Transverse colon (tissue), 4 donors: ENCODE data around the gene TMOD3. TPM values are rescaled to one million over a fixed set of nuclear protein-coding genes. Genes with fewer than 3 reads are reported as not detected.

Experiments
- DNase-seq: peaks from one replicate; pipeline ENCODE4 v3.0.0-alpha.2; 2019
- H3K27ac ChIP-seq, 4 donors: fragments of 200-600 bp; sonication (generic); 2 replicates each; pipeline ENCODE4 v1.5.1; 2016 to 2018; ENCODE audit warnings: inconsistent platforms in 4 of 4
- H3K27me3 ChIP-seq: fragments of 200-600 bp; sonication (generic); 2 replicates; pipeline ENCODE4 v1.5.1; 2017; ENCODE audit warnings: inconsistent platforms
- H3K36me3 ChIP-seq, 4 donors: fragments of 200-600 bp; sonication (generic); 2 replicates each; pipeline ENCODE4 v1.5.1; 2017 to 2019; ENCODE audit warnings: inconsistent platforms in 4 of 4
- H3K4me1 ChIP-seq, 4 donors: fragments of 200-600 bp; sonication (generic); 2 replicates each; pipeline ENCODE4 v1.5.1; 2017 to 2020; ENCODE audit warnings: inconsistent platforms in 4 of 4
- H3K4me3 ChIP-seq, 4 donors: fragments of 200-600 bp; sonication (generic); 1 replicate in 1 of 4; 2 replicates in 3 of 4; pipeline versions ENCODE4 v1.5.1 to v1.6.1; 2017 to 2019; ENCODE audit warnings: inconsistent platforms in 4 of 4
- H3K9me3 ChIP-seq, 2 donors: fragments of 200-600 bp; sonication (generic); 2 replicates each; pipeline ENCODE4 v1.5.1; 2017 to 2019; ENCODE audit warnings: inconsistent platforms in 2 of 2
- EP300 ChIP-seq: sonication (generic); formaldehyde crosslinking; IDR thresholded peaks from one replicate; pipeline ENCODE4 v1.6.1; 2017; ENCODE audit warnings: antibody characterized with exemption, low read depth
- POLR2A ChIP-seq: fragments of 450-650 bp; IDR thresholded peaks from one replicate; pipeline ENCODE4 v1.6.1; 2016; ENCODE audit warnings: antibody characterized with exemption, mild to moderate bottlenecking, moderate library complexity
- POLR2AphosphoS5 ChIP-seq, 3 donors: sonication (generic); formaldehyde crosslinking; IDR thresholded peaks; one replicate each; pipeline ENCODE4 v1.6.1; 2016; ENCODE audit warnings: antibody characterized with exemption in 3 of 3
- WGBS, 2 donors: methylation state at CpG; one replicate each; pipeline ENCODE4 v1.1.5; 2018; ENCODE audit warnings: low coverage in 1 of 2; 5-methylcytosine and 5-hydroxymethylcytosine counted together
- in situ Hi-C, 4 donors: fragments of 200-750 bp; cut with MboI; loops; one replicate each; pipeline versions ENCODE4 v1.15.0 to v1.15.1; 2017; ENCODE audit warnings: low sequenced_read_pairs in 3 of 4, low pct_ligation_motif_present in 1 of 4, low pct_unique_long_range_greater_than_20kb in 1 of 4
- intact Hi-C: fragments of 100-400 bp; cut with DNase I; formaldehyde crosslinking; loops from one replicate; pipeline ENCODE4 v1.15.1; 2023; ENCODE audit warnings: low total_unique reads
- total RNA-seq, 4 donors: library from RNA; depleted of rRNA; stranded (reverse); fragments of >200 nt; gene quantifications; one replicate each; pipeline ENCODE4 v1.1.0, GENCODE V29; 2016
- TF ChIP-seq, protein P1 (sequence below), 5 experiments: fragments of 200-600 bp in 3 of 5; fragments of 450-650 bp in 2 of 5; sonication (generic) in 3 of 5; IDR thresholded peaks; 1 replicate in 2 of 5; 2 replicates in 3 of 5; pipeline ENCODE4 v1.5.1; 2016 to 2017; ENCODE audit warnings: antibody characterized with exemption in 5 of 5, inconsistent platforms in 3 of 5, mild to moderate bottlenecking in 2 of 5, moderate library complexity in 1 of 5

Gene TMOD3
- total RNA-seq, 4 donors from 2014 or later: 18.7 to 65.8 (median 45.3) TPM

- Histone ChIP-seq H3K27me3 (no peaks in the 10 kb centered on the region), H3K9me3 (no peaks in the 10 kb centered on the region), H3K4me3 (no peak overlapping the region), H3K27ac (no peak overlapping the region), H3K36me3 (peaks cover 0 to 51% (median 24%) of the 10 kb centered on the region in 4 donors), H3K4me1 (no peaks in the 10 kb centered on the region)
- no peak for DNase-seq
- WGBS, 2 donors: 74% methylated on average over 4 of the region's 4 CpGs; no CpG with 5 or more reads in 1 of the 2 donors
- TF ChIP-seq POLR2A (no peak), POLR2AphosphoS5 (IDR thresholded peaks at IDR 0.05) (no peak), EP300 (no peak)
- TF ChIP-seq, protein P1, sequence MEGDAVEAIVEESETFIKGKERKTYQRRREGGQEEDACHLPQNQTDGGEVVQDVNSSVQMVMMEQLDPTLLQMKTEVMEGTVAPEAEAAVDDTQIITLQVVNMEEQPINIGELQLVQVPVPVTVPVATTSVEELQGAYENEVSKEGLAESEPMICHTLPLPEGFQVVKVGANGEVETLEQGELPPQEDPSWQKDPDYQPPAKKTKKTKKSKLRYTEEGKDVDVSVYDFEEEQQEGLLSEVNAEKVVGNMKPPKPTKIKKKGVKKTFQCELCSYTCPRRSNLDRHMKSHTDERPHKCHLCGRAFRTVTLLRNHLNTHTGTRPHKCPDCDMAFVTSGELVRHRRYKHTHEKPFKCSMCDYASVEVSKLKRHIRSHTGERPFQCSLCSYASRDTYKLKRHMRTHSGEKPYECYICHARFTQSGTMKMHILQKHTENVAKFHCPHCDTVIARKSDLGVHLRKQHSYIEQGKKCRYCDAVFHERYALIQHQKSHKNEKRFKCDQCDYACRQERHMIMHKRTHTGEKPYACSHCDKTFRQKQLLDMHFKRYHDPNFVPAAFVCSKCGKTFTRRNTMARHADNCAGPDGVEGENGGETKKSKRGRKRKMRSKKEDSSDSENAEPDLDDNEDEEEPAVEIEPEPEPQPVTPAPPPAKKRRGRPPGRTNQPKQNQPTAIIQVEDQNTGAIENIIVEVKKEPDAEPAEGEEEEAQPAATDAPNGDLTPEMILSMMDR (IDR thresholded peaks at IDR 0.05): no peak
- intact Hi-C loops: no loop called here
- in situ Hi-C loops: no loop called here
These were observed 75.5 kb downstream of the TMOD3 start for GRCh38 chr15:51904931-51905330.

GRCh38 chr15:51907136-51907862 lies 77.8 kb downstream of the TMOD3 start:
- in situ Hi-C loops: no loop called here
- no peaks in the 10 kb centered on the region for H3K4me1 ChIP-seq
- 64 to 67% methylated on average over 6 to 8 of the region's 8 CpGs for WGBS, 2 donors

GRCh38 chr15:51908316-51908715 lies 78.9 kb downstream of the TMOD3 start:
- Histone ChIP-seq H3K4me1 (no peaks in the 10 kb centered on the region), H3K27me3 (no peaks in the 10 kb centered on the region), H3K9me3 (no peaks in the 10 kb centered on the region), H3K36me3 (peaks cover 0 to 42% (median 9%) of the 10 kb centered on the region in 4 donors), H3K27ac (peak overlapping the region in 1 of 4 donors; percentile 1), H3K4me3 (no peak overlapping the region)
- 89 to 96% methylated on average over 1 of the region's 1 CpG for WGBS, 2 donors
- in situ Hi-C loops (no loop called here), intact Hi-C loops (no loop called here)
- no peak for DNase-seq
- no peak for TF ChIP-seq POLR2AphosphoS5 (IDR thresholded peaks at IDR 0.05)
- TF ChIP-seq, protein P1 (IDR thresholded peaks at IDR 0.05): no peak
- no peak for TF ChIP-seq EP300
- no peak for TF ChIP-seq POLR2A

More at GRCh38 chr15:51907136-51907862, 77.8 kb downstream of the TMOD3 start:
- Histone ChIP-seq H3K27ac (peak overlapping the region in 1 of 4 donors; percentile 1), H3K9me3 (no peaks in the 10 kb centered on the region), H3K4me3 (no peak overlapping the region), H3K36me3 (peaks cover 0 to 47% (median 14%) of the 10 kb centered on the region in 4 donors), H3K27me3 (no peaks in the 10 kb centered on the region)
- TF ChIP-seq EP300 (no peak), POLR2A (no peak), POLR2AphosphoS5 (IDR thresholded peaks at IDR 0.05) (peak in 2 of 3 donors; percentile 25 to 61)
- TF ChIP-seq, protein P1 (IDR thresholded peaks at IDR 0.05): peak; percentile 14 to 38 (median 21)
- intact Hi-C loops: no loop called here
- peak; percentile 28 for DNase-seq

- DNase-seq: no peak
- WGBS, 2 donors: 73 to 80% methylated on average over 2 of the region's 2 CpGs
- Histone ChIP-seq H3K36me3 (peaks cover 0 to 36% (median 6%) of the 10 kb centered on the region in 4 donors), H3K27ac (no peak overlapping the region), H3K4me1 (no peaks in the 10 kb centered on the region), H3K9me3 (no peaks in the 10 kb centered on the region), H3K27me3 (no peaks in the 10 kb centered on the region), H3K4me3 (no peak overlapping the region)
- TF ChIP-seq EP300: no peak
- TF ChIP-seq POLR2AphosphoS5 (IDR thresholded peaks at IDR 0.05): peak in 1 of 3 donors; percentile 8
- no peak for TF ChIP-seq POLR2A
- TF ChIP-seq, protein P1 (IDR thresholded peaks at IDR 0.05): no peak
- in situ Hi-C loops: no loop called here
- intact Hi-C loops: no loop called here
These were observed 80.1 kb downstream of the TMOD3 start for GRCh38 chr15:51909584-51909983.
